ENCODE data around the gene GALNT2. TPM values are rescaled to one million over a fixed set of nuclear protein-coding genes. Genes with fewer than 3 reads are reported as not detected.

The GALNT2 gene
- total RNA-seq, 1 experiment from 2014 or later, result 152 TPM

GRCh38 chr1:230101556-230101955 is 34.5 kb downstream of the GALNT2 start:
- no peaks in the 10 kb centered on the region; the same call in 1 of the 2 replicates for H3K36me3 ChIP-seq (ENCODE audit: control insufficient read depth, insufficient read depth, low read length)
- intact Hi-C loops (cut with micrococcal nuclease; ENCODE audit: unreplicated experiment) (no loop called here), in situ Hi-C loops (cut with HindIII; ENCODE audit: low pct_unique_long_range_greater_than_20kb, low sequenced_read_pairs) (no loop called here)
- no TSS peak for BruUV-seq (replicated peaks)
- peak overlapping the region; percentile 93 for H3K27ac ChIP-seq (ENCODE audit: low read length)
- no peaks in the 10 kb centered on the region for H3K9me3 ChIP-seq (ENCODE audit: control insufficient read depth, insufficient read depth, low read depth, low read length)
- no peak overlapping the region for H3K4me3 ChIP-seq (ENCODE audit: low read depth in 2 of 2, low read length in 2 of 2)
- peaks cover 54% of the 10 kb centered on the region for H3K4me1 ChIP-seq (ENCODE audit: control insufficient read depth, insufficient read depth, low read length)
- POLR2A ChIA-PET, result no interaction called here
- TF ChIP-seq CTCF (IDR thresholded peaks at IDR 0.05), result no peak
- no peak for TF ChIP-seq REST (IDR thresholded peaks at IDR 0.05; ENCODE audit: insufficient read depth in 1 of 2, low read depth in 2 of 2, low read length in 1 of 2)
- CTCF ChIA-PET, result no interaction called here
- no peaks in the 10 kb centered on the region for H3K27me3 ChIP-seq (ENCODE audit: control insufficient read depth, insufficient read depth, low read length)
- ATAC-seq (no peak), DNase-seq (ENCODE audit: low read depth, low spot score) (no peak)

- BruUV-seq (replicated peaks), result no TSS peak
- intact Hi-C loops (cut with micrococcal nuclease; ENCODE audit: unreplicated experiment), result no loop called here
- in situ Hi-C loops (cut with HindIII; ENCODE audit: low pct_unique_long_range_greater_than_20kb, low sequenced_read_pairs), result no loop called here
- Histone ChIP-seq H3K27ac (ENCODE audit: low read length) (peak overlapping the region; percentile 93), H3K27me3 (ENCODE audit: control insufficient read depth, insufficient read depth, low read length) (no peaks in the 10 kb centered on the region), H3K36me3 (ENCODE audit: control insufficient read depth, insufficient read depth, low read length) (no peaks in the 10 kb centered on the region; the same call in 1 of the 2 replicates), H3K4me3 (ENCODE audit: low read depth in 2 of 2, low read length in 2 of 2) (no peak overlapping the region), H3K9me3 (ENCODE audit: control insufficient read depth, insufficient read depth, low read depth, low read length) (no peaks in the 10 kb centered on the region), H3K4me1 (ENCODE audit: control insufficient read depth, insufficient read depth, low read length) (peaks cover 59% of the 10 kb centered on the region)
- TF ChIP-seq POLR2AphosphoS5 (IDR thresholded peaks at IDR 0.05; ENCODE audit: low read depth, low read length), result no peak
- CTCF ChIA-PET, result no interaction called here
- ATAC-seq (no peak), DNase-seq (ENCODE audit: low read depth, low spot score) (no peak)
- POLR2A ChIA-PET, result no interaction called here
Measured at GRCh38 chr1:230102046-230102445, 35.0 kb downstream of the GALNT2 start.

GRCh38 chr1:230102472-230102871 is 35.4 kb downstream of the GALNT2 start:
- no peak overlapping the region for H3K4me3 ChIP-seq (ENCODE audit: low read depth in 2 of 2, low read length in 2 of 2)
- no peaks in the 10 kb centered on the region; the same call in 1 of the 2 replicates for H3K36me3 ChIP-seq (ENCODE audit: control insufficient read depth, insufficient read depth, low read length)
- H3K4me1 ChIP-seq (ENCODE audit: control insufficient read depth, insufficient read depth, low read length), result peaks cover 59% of the 10 kb centered on the region
- no TSS peak for BruUV-seq (replicated peaks)
- intact Hi-C loops (cut with micrococcal nuclease; ENCODE audit: unreplicated experiment) (no loop called here), in situ Hi-C loops (cut with HindIII; ENCODE audit: low pct_unique_long_range_greater_than_20kb, low sequenced_read_pairs) (no loop called here)
- ChIA-PET POLR2A (no interaction called here), CTCF (no interaction called here)
- H3K27ac ChIP-seq (ENCODE audit: low read length), result peak overlapping the region; percentile 93
- no peaks in the 10 kb centered on the region for H3K27me3 ChIP-seq (ENCODE audit: control insufficient read depth, insufficient read depth, low read length)
- H3K9me3 ChIP-seq (ENCODE audit: control insufficient read depth, insufficient read depth, low read depth, low read length), result no peaks in the 10 kb centered on the region
- DNase-seq (ENCODE audit: low read depth, low spot score), result no peak
- no peak for ATAC-seq
- TF ChIP-seq REST (IDR thresholded peaks at IDR 0.05; ENCODE audit: insufficient read depth in 1 of 2, low read depth in 2 of 2, low read length in 1 of 2) (no peak), POLR2AphosphoS5 (IDR thresholded peaks at IDR 0.05; ENCODE audit: low read depth, low read length) (no peak), SIN3A (IDR thresholded peaks at IDR 0.05; ENCODE audit: borderline replicate concordance, insufficient read depth, low read depth, low read length) (no peak), CTCF (IDR thresholded peaks at IDR 0.05) (no peak), TCF7L2 (IDR thresholded peaks at IDR 0.05; ENCODE audit: low read depth, low read length) (no peak)
